Activated CD4-positive, alpha-beta T cell treated with anti-CD3 and anti-CD28 coated beads for 24 hours (primary cell): Measurements from ENCODE around the gene GPR84.

Experiments
- DNase-seq, 2 donors: peaks; one replicate each; pipeline ENCODE4 v3.0.0-alpha.2; 2020; ENCODE audit warnings: low read depth in 2 of 2

GPR84 gene

GRCh38 chr12:54392485-54393206 is 28.4 kb upstream of the GPR84 start:
- no peak for DNase-seq

DNA sequence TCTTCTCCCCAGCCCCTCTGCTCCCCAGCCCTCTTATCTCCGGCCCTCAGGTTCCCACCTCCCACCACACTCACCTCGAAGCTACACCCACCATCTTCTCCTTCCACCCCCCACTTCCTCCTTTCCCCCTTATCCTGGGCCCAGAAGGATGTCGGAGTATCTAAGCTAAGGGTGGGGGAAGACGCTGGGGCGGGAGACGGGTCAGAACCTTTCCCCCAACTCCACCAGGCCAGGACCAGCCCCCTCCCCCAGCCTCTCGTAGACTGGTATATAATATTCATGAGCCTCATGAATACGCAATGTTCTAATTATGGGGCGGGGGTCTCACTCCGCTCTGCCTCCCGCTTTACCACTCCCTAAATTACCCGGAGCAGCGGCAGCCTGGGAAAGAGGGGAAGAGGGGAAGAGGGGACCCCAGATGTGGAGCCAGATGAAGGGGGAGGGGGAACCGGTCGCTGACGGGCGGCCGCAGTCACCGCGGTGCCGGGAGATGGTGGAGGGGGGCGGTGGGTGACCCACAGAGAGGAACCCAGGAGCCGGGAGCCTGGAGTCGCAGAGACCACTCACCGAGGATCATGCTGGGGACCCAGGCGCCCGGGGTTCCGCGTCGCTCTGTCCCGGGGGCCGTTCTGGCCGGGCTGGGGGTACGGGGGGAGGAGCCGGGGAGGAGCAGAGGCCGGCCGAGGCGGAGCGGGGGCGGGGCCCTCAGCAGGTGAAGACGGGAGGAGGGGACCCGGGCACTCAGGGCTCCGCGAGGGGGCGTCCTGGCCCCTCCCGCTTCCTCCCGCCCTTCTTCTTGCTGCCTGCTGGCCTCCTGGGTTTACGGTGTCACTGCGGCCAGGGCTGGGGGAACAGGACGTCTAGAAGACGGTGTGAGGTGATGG is 26.6 kb upstream of the GPR84 start:
- DNase-seq = peak; percentile 54 to 57

- no peak for DNase-seq
Measured at GRCh38 chr12:54390176-54390667, 25.9 kb upstream of the GPR84 start.

- no peak for DNase-seq
Measured at GRCh38 chr12:54389607-54390175, 25.4 kb upstream of the GPR84 start.

DNA sequence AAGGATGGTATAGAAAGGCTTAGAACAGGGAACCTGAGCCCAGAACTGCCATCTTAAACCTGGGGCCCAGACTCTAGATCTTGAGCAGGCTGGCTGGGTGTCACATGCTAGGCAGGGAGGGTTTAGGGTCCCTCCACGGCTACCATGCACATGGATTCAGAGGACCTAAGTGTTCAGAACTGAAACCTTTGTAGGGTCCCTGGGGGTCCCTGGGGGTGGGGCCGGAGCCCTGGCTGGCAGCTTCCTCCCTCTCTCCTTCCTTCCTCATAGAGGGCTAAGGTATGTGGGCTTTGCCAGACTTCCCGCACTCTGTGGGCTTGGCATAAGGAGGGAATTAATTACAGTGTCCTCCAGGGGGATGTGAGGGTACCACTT is 24.8 kb upstream of the GPR84 start:
- DNase-seq = no peak

- no peak for DNase-seq
Measured at GRCh38 chr12:54388237-54389133, 24.2 kb upstream of the GPR84 start.

- DNase-seq = no peak
Measured at GRCh38 chr12:54387114-54387467, 22.8 kb upstream of the GPR84 start.

DNA sequence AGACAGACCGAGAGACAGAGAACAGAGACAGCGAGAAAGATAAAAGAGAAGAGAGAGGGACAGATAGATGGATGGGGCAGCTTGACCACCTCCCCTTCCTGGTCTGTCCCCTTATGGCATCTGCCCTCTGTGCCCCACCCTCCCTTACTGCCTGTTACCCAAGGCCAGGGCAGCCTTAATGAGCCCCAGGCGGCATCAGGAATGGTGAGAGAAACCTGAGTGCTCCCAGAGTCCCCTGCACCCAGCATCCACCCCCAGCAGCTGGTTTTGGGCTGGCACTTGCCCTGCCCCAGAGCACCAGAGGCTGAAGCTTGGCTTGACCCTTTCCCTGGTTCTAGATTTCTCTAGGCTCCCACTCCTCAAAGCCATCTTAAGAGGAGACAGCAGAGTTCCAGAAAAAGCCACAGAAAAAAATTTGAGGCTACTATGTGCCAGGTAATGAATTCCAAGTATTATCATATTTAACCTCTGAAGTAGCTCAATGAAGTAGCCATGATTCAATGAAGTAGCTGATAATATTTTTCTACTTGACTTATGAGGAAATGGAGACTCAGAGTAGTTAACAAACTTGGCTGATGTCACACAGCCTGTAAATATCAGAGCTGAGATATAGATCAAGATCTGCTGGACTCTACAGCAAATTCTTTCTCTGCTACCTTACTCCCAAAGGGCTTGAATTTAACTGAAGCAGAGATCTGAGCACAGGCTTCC is 22.3 kb upstream of the GPR84 start:
- DNase-seq = no peak

GRCh38 chr12:54385251-54385914 is 21.1 kb upstream of the GPR84 start:
- no peak for DNase-seq

DNA sequence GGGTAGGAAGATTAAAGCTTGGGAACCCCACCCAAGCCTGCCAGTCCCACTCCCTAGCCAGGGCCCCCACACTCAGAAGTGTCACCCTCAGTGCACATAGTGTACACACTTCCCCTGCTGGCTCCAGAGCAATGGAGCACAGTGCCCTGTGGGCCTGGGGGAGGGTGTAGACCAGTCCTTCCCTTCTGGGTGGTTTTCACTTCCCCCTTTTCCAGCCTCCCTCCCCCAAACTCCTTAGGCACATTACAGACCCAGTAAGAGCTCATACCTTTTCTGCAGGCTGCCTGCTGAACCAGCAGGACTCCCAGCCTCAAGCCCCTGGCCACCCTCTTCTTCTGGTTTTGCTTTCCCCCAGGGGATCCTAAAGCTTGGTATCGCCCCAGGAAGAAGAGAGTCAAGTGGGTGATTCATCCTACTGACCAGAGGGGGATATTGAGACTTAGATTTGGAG is 20.3 kb upstream of the GPR84 start, which contains the start of gene ZNF385A:
TSS of gene ZNF385A (minus strand) at position 143 of the 451 bp plus-strand sequence. CDS start 219 bp downstream, outside the sequence.
- no peak for DNase-seq

DNA sequence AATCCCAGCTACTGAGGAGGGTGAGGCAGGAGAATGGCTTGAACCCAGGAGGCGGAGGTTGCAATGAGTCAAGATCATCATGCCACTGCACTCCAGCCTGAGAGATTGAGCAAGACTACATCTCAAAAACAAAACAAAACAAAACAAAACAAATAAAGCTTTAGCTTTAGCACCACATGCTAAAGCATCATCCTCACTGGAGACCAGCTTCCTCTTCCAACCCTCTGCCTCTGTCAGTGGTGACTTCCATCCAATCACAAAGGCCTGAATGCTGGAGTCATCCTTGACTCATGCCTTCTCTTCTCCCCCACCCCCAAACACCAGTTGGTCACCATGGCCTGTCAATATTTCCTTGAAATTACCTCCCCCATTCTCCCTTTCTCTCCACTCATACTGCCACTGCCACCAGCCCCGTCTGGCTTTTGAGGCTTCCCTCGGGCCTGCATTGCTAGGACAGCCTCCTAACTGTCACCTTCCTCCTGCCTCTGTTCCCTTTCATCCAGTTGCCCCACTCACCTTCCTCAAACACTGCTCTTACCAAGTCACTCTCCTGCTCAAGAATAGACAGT is 18.8 kb upstream of the GPR84 start:
- DNase-seq = no peak

GRCh38 chr12:54381136-54381535 is 16.9 kb upstream of the GPR84 start:
- DNase-seq = no peak

- peak; percentile 89 to 90 for DNase-seq
Measured at GRCh38 chr12:54379398-54380201, 15.3 kb upstream of the GPR84 start.

- DNase-seq = no peak
Measured at GRCh38 chr12:54378796-54379397, 14.6 kb upstream of the GPR84 start.

DNA sequence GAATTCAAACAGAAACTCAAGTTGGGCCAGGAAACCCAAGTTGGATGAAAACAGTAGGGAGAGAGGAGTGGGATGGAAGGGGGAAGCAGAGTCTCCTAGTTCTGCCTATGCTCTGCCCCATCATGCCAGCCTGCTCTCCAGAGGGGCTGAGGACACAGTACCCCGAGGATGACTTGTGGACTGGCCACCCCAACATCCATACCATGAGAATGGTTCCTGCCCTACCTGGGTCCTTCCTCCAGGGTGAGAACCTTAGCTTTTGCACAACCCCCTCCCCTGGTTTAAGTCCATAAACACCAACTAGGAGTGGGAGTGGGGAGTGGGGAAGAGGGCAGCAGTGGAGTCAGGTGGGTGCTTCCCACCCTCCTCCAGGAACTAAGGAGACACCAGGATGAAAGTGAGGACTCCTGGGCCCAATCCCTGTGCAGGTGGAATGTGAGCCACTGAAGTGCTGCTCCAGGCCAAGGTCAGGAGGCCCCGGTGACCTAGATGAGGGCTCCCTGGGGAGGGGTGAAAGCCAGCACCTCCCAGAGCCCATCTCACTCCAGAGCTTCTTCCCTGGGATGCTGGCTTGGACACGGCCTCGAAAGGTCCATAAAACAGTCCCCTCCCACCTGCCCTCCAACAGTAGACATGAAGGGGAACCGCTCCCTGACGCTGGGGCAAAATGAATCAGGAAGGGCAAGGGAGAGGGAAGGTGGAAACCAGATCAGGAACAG is 13.7 kb upstream of the GPR84 start:
- DNase-seq = no peak

DNA sequence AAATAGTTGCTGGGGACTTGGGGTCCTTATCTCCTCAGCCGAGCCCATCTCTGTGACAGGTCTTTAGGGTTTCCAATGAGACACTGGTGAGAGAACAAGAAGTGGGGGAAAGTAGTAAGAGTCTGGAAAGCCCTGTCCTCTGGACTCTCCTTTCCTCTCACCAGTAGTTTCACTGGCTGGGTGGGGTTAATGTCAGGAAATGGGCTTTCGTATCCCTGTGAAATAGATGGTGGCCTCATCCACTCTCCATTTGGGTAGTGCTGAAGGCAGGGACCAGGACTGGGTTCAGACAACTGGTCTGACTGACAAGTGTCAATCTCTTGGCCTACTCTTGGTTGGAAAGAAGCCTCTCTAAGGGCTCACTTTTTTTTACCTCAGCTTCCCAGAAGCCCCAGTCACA is 12.7 kb upstream of the GPR84 start:
- no peak for DNase-seq

DNA sequence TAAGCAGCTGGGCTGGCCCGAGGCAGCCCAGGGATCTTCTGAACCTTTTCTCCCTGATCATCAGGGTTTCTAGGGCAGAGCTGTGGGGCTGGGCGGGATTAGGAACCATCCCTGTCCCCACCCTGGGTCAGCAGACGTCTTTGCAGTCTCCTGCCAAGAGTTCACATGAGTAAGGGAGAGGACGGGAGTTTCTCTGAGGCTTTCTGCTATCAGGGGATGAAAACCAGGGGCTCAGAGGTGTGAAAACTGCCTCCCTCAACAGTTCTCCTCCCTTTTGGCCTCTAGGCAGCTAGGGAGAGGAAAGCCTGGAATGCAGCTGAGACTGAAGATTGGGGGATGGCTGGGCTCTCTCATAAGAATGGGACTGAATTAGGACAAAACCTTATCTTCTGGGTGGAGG is 12.3 kb upstream of the GPR84 start:
- no peak for DNase-seq

DNA sequence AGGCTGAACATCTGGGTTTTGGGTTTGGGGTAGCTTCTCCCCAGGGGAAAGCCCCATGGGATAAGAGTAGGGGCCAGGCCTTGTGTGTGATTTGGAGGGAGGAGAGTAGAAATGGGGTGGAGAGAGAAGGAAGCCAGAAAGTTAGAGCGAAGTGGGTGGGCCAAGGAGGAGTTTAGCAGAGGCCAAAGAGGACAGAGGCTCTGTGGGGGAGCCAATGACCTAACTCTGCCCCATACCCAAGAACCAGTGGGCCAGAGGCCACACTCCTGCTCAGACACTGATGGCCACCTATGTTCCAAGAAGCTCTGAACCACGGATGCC is 10.9 kb upstream of the GPR84 start:
- no peak for DNase-seq
